ENCODE data around the gene RASSF4. TPM values are rescaled to one million over a fixed set of nuclear protein-coding genes. Genes with fewer than 3 reads are reported as not detected.

Gene RASSF4
- total RNA-seq, 1 experiment from 2014 or later: 2.8 TPM

DNA sequence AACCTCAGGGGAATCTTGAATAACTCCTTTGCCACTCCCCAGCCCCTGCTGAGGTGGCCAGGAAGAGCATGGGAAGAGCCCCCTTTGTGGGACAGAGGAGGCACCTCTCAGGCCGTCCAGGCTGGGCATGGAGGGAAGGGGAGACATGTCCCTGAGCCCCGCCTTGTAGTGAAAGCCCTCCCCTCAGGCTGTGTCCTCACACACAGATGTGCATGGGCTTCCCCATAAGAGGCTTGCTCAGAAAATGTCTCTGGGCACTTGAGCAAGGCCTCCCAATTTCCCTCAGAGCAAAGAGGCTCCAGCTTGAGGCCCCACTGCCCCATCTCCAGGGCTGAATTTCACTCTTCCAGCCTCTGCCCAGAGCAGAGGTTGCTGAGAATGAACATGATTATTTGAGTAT lies 44.7 kb upstream of the RASSF4 start (continued):
- TF ChIP-seq ZFX (IDR thresholded peaks at IDR 0.05) (no peak), JUND (IDR thresholded peaks at IDR 0.05) (no peak)

DNA sequence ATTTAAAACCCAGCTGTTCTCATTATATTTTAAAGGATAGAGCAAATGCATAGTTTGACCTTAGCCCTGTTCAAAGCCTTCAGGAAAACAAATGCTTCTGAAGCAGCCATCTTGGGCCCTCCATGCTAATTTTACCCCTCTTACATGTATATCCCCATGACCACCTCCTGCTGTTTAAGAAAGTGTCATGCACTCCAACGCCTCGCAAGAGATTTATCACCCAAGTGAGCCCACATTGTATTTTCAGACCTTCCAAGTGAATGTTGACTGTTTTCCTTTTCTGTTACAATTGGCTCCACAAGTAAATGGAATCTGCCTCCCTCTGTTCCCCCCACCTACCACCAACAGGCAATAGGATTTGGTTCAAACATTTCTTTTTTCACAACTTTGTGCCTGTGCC lies 43.2 kb upstream of the RASSF4 start:
- DNase-seq (ENCODE audit: low read depth, low spot score) (no peak), ATAC-seq (no peak)
- Histone ChIP-seq H3K27ac (ENCODE audit: low read depth, low read length) (no peak overlapping the region), H3K9me3 (ENCODE audit: control insufficient read depth in 1 of 2, insufficient read depth in 1 of 2, low read depth in 1 of 2, low read length in 2 of 2) (no peaks in the 10 kb centered on the region), H2AFZ (ENCODE audit: low read depth, low read length, poor library complexity, severe bottlenecking) (no peak overlapping the region), H3K4me1 (ENCODE audit: control insufficient read depth in 1 of 2, insufficient read depth in 2 of 2, low read length in 2 of 2) (no peaks in the 10 kb centered on the region), H3K4me2 (ENCODE audit: low read length) (no peak overlapping the region), H3K9me2 (ENCODE audit: insufficient read depth) (no peaks in the 10 kb centered on the region), H3K36me3 (ENCODE audit: control insufficient read depth in 1 of 2, insufficient read depth in 2 of 2, low read length in 2 of 2) (no peaks in the 10 kb centered on the region), H3K9ac (ENCODE audit: low read length) (no peak overlapping the region), H3K79me2 (ENCODE audit: insufficient read depth, low read length) (no peaks in the 10 kb centered on the region), H4K20me1 (ENCODE audit: insufficient read depth) (no peaks in the 10 kb centered on the region), H3K27me3 (ENCODE audit: insufficient read depth, low read length) (no peaks in the 10 kb centered on the region), H3K4me3 (replicated peaks in 1 of 2; ENCODE audit: low read depth in 1 of 2, low read length in 2 of 2) (no peak overlapping the region)
- intact Hi-C loops (cut with micrococcal nuclease): no loop called here
- CTCF ChIA-PET: no interaction called here
- BruUV-seq (replicated peaks): no TSS peak
- TF ChIP-seq FOSL1 (IDR thresholded peaks at IDR 0.05; ENCODE audit: low read depth): no peak
- TF ChIP-seq SP1 (IDR thresholded peaks at IDR 0.05; ENCODE audit: low read depth): no peak
- TF ChIP-seq, protein P1, sequence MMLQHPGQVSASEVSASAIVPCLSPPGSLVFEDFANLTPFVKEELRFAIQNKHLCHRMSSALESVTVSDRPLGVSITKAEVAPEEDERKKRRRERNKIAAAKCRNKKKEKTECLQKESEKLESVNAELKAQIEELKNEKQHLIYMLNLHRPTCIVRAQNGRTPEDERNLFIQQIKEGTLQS (IDR thresholded peaks at IDR 0.05): no peak
- no peak for TF ChIP-seq SIN3A (IDR thresholded peaks at IDR 0.05; ENCODE audit: low read depth)
- TF ChIP-seq, protein P2, sequence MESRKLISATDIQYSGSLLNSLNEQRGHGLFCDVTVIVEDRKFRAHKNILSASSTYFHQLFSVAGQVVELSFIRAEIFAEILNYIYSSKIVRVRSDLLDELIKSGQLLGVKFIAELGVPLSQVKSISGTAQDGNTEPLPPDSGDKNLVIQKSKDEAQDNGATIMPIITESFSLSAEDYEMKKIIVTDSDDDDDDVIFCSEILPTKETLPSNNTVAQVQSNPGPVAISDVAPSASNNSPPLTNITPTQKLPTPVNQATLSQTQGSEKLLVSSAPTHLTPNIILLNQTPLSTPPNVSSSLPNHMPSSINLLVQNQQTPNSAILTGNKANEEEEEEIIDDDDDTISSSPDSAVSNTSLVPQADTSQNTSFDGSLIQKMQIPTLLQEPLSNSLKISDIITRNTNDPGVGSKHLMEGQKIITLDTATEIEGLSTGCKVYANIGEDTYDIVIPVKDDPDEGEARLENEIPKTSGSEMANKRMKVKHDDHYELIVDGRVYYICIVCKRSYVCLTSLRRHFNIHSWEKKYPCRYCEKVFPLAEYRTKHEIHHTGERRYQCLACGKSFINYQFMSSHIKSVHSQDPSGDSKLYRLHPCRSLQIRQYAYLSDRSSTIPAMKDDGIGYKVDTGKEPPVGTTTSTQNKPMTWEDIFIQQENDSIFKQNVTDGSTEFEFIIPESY (IDR thresholded peaks at IDR 0.05; ENCODE audit: extremely low read depth, insufficient replicate concordance, low read length): no peak
- no peak for TF ChIP-seq CEBPB (IDR thresholded peaks at IDR 0.05; ENCODE audit: low read depth)
- no peak for TF ChIP-seq CBX3 (IDR thresholded peaks at IDR 0.05; ENCODE audit: low read depth)
- TF ChIP-seq SRF (IDR thresholded peaks at IDR 0.05; ENCODE audit: low read depth): no peak
- TF ChIP-seq POLR2AphosphoS5 (IDR thresholded peaks at IDR 0.05; ENCODE audit: low read depth, low read length): no peak
- TF ChIP-seq POLR2A (IDR thresholded peaks at IDR 0.05; ENCODE audit: borderline replicate concordance, extremely low read depth, insufficient read depth, insufficient read length): no peak
- TF ChIP-seq, protein P3, sequence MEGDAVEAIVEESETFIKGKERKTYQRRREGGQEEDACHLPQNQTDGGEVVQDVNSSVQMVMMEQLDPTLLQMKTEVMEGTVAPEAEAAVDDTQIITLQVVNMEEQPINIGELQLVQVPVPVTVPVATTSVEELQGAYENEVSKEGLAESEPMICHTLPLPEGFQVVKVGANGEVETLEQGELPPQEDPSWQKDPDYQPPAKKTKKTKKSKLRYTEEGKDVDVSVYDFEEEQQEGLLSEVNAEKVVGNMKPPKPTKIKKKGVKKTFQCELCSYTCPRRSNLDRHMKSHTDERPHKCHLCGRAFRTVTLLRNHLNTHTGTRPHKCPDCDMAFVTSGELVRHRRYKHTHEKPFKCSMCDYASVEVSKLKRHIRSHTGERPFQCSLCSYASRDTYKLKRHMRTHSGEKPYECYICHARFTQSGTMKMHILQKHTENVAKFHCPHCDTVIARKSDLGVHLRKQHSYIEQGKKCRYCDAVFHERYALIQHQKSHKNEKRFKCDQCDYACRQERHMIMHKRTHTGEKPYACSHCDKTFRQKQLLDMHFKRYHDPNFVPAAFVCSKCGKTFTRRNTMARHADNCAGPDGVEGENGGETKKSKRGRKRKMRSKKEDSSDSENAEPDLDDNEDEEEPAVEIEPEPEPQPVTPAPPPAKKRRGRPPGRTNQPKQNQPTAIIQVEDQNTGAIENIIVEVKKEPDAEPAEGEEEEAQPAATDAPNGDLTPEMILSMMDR (IDR thresholded peaks at IDR 0.05 in 2 of 3, conservative IDR thresholded peaks at IDR 0.05 in 1 of 3; ENCODE audit: borderline replicate concordance in 1 of 3, insufficient read depth in 1 of 3, low read depth in 2 of 3, low read length in 2 of 3): no peak
- no peak for TF ChIP-seq EGR1 (IDR thresholded peaks at IDR 0.05; ENCODE audit: low read depth)
- no peak for TF ChIP-seq EZH2 (IDR thresholded peaks at IDR 0.05)
- TF ChIP-seq, protein P4, sequence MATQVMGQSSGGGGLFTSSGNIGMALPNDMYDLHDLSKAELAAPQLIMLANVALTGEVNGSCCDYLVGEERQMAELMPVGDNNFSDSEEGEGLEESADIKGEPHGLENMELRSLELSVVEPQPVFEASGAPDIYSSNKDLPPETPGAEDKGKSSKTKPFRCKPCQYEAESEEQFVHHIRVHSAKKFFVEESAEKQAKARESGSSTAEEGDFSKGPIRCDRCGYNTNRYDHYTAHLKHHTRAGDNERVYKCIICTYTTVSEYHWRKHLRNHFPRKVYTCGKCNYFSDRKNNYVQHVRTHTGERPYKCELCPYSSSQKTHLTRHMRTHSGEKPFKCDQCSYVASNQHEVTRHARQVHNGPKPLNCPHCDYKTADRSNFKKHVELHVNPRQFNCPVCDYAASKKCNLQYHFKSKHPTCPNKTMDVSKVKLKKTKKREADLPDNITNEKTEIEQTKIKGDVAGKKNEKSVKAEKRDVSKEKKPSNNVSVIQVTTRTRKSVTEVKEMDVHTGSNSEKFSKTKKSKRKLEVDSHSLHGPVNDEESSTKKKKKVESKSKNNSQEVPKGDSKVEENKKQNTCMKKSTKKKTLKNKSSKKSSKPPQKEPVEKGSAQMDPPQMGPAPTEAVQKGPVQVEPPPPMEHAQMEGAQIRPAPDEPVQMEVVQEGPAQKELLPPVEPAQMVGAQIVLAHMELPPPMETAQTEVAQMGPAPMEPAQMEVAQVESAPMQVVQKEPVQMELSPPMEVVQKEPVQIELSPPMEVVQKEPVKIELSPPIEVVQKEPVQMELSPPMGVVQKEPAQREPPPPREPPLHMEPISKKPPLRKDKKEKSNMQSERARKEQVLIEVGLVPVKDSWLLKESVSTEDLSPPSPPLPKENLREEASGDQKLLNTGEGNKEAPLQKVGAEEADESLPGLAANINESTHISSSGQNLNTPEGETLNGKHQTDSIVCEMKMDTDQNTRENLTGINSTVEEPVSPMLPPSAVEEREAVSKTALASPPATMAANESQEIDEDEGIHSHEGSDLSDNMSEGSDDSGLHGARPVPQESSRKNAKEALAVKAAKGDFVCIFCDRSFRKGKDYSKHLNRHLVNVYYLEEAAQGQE (IDR thresholded peaks at IDR 0.05; ENCODE audit: low read depth): no peak
- TF ChIP-seq, protein P5, sequence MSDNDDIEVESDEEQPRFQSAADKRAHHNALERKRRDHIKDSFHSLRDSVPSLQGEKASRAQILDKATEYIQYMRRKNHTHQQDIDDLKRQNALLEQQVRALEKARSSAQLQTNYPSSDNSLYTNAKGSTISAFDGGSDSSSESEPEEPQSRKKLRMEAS (IDR thresholded peaks at IDR 0.05): no peak
- TF ChIP-seq ZNF274 (IDR thresholded peaks at IDR 0.05; ENCODE audit: low read depth, low read length): no peak
- TF ChIP-seq EZH2phosphoT487 (IDR thresholded peaks at IDR 0.05; ENCODE audit: borderline replicate concordance): no peak
- no peak for TF ChIP-seq TCF7L2 (IDR thresholded peaks at IDR 0.05; ENCODE audit: borderline replicate concordance, extremely low read depth, insufficient read depth, insufficient read length)
- RAD21 ChIA-PET (ENCODE audit: low non-redundant PET in 1 of 2, low total read pairs in 2 of 2, uncharacterized antibody in 2 of 2, unreplicated experiment in 2 of 2): no interaction called here
- POLR2A ChIA-PET: no interaction called here
